ENCODE measurements around the gene STUM. TPM values are rescaled to one million over a fixed set of nuclear protein-coding genes. Genes with fewer than 3 reads are reported as not detected.

The STUM gene
- total RNA-seq, 6 experiments from 2014 or later, result 0.06 to 0.68 (median 0.13) TPM; not detected in 2

DNA sequence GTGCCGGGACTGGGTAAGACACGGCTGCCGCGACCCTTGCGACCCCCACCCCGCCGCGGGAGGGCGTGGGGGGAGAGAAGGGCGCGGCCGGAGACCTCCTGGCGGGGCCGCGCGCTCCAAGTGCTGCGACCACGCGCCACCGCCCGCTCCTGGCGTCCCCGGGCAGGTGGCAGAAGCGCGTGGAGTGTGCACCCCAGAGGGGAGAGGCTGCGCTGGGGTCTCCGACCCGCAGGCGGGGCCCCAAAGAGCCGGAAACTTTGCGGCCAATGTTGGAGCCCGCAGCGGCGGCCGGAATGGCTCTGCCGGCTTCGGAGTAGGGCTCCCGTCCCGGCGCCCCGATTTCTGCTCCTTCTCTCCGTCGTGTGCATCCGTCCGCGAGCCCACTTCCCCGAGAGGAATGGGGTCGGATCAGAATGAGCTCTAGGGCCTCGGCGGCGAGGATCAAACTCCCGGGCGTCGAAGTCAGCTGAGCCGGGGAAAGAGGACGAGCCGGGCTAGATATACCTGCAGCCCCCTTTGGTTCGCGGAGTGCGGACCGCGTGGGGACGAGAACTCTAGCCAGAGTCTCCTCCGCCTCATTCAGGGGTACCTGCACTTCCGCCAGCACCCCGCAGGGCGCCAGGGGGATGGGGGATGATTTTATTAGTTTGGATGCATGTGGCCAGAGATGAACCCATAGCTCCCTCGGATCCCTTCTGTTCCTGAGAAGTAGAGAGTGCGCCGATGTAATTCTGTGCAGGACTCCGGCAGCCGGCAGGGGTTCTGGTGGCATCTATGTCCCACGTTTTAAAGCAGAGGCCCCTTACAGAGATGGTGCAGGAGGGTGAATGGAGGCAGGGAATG is 751 bp downstream of the STUM start:
- no peak for TF ChIP-seq POLR2A (IDR thresholded peaks at IDR 0.05)
- TF ChIP-seq, protein P1, sequence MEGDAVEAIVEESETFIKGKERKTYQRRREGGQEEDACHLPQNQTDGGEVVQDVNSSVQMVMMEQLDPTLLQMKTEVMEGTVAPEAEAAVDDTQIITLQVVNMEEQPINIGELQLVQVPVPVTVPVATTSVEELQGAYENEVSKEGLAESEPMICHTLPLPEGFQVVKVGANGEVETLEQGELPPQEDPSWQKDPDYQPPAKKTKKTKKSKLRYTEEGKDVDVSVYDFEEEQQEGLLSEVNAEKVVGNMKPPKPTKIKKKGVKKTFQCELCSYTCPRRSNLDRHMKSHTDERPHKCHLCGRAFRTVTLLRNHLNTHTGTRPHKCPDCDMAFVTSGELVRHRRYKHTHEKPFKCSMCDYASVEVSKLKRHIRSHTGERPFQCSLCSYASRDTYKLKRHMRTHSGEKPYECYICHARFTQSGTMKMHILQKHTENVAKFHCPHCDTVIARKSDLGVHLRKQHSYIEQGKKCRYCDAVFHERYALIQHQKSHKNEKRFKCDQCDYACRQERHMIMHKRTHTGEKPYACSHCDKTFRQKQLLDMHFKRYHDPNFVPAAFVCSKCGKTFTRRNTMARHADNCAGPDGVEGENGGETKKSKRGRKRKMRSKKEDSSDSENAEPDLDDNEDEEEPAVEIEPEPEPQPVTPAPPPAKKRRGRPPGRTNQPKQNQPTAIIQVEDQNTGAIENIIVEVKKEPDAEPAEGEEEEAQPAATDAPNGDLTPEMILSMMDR (IDR thresholded peaks at IDR 0.05), result no peak
- no peak overlapping the region for H3K27ac ChIP-seq
- WGBS (ENCODE audit: insufficient coverage, low coverage, low lambda C conversion rate, missing lambda C conversion rate), result under 1% methylated on average over 29 of the region's 73 CpGs
- peak in 1 of 4 donors; percentile 10 for ATAC-seq
- DNase-seq, result no peak
- intact Hi-C loops (cut with DNase I), result no loop called here
- peaks cover 0 to 20% (median 8%) of the 10 kb centered on the region in 4 donors for H3K4me1 ChIP-seq
- no peaks in the 10 kb centered on the region for H3K9me3 ChIP-seq
- H3K36me3 ChIP-seq, result no peaks in the 10 kb centered on the region
- H3K27me3 ChIP-seq, result no peaks in the 10 kb centered on the region
- H3K4me3 ChIP-seq, result peak overlapping the region; percentile 24 to 42 (median 28)

DNA sequence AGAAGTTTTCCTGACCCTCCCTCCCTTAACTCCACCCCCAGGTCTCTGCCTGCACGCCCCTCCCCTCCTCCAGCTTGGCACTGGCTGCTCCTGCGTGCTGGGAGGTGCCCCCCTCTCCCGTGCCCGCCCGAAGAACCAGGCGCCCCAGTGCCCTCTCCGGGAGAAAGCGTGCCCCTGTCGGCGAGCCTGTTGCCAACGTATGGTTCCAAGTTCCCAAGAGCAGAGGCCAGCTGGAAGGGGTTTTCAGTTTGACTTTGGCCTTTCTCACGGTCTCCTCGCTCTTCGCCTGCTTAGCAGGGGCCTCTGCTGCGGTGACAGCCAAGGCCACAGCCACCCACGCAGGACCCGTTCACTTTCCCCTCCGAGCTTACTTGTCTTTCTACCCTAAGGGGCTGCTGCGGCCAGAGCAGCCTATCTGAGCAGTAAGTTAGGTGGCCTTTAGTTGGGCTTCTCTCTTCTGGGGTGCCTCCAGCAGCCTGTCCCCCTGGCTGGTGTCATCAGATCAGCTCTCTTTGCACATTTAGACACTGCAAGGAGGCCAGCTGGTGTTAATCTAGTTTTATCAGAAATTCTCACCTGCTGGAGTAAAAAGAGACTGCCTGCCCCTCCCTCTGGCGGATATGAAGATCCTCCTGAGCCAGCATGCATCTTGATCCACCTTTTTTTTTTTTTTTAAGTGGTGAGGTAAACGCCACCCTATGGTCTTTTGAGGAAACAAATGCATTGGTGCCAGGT is 1.5 kb downstream of the STUM start:
- Histone ChIP-seq H3K27me3 (no peaks in the 10 kb centered on the region), H3K4me1 (peaks cover 0 to 20% (median 8%) of the 10 kb centered on the region in 4 donors), H3K4me3 (peak overlapping the region in 1 of 3 donors; percentile 42), H3K36me3 (no peaks in the 10 kb centered on the region), H3K27ac (no peak overlapping the region), H3K9me3 (no peaks in the 10 kb centered on the region)
- TF ChIP-seq, protein P1 (IDR thresholded peaks at IDR 0.05), result peak in 2 of 4 donors; percentile 12 to 23
- no peak for TF ChIP-seq POLR2A (IDR thresholded peaks at IDR 0.05)
- ATAC-seq (peak; percentile 43 to 60 (median 46)), DNase-seq (peak in 1 of 3 donors; percentile 55)
- intact Hi-C loops (cut with DNase I), result no loop called here
- WGBS (ENCODE audit: insufficient coverage, low coverage, low lambda C conversion rate, missing lambda C conversion rate), result 8% methylated on average over 6 of the region's 21 CpGs

DNA sequence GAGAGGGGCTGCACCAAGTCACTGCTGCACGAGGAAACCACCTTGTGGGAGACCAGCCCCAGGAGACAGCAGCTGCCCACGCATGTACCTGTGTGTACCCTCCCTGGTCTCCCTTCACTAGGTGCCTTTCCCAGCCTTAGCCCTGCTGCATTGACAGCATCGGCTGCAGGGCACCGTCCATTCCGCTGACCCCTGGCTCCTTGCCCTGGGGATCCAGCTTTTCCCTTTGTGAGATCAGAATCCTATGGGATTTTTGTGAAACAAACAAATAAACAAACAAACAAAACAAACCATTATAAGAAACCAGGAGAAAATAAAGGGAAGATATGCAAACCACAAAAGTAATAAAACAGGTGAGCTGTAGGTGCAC is 2.1 kb downstream of the STUM start:
- Histone ChIP-seq H3K27me3 (no peaks in the 10 kb centered on the region), H3K4me1 (peaks cover 0 to 20% (median 8%) of the 10 kb centered on the region in 4 donors), H3K4me3 (no peak overlapping the region), H3K9me3 (no peaks in the 10 kb centered on the region), H3K36me3 (no peaks in the 10 kb centered on the region), H3K27ac (no peak overlapping the region)
- intact Hi-C loops (cut with DNase I), result no loop called here
- WGBS (ENCODE audit: insufficient coverage, low coverage, low lambda C conversion rate, missing lambda C conversion rate), result 46% methylated on average over 5 of the region's 5 CpGs
- no peak for ATAC-seq
- DNase-seq, result no peak
- TF ChIP-seq POLR2A (IDR thresholded peaks at IDR 0.05), result no peak
- TF ChIP-seq, protein P1 (IDR thresholded peaks at IDR 0.05), result no peak

DNA sequence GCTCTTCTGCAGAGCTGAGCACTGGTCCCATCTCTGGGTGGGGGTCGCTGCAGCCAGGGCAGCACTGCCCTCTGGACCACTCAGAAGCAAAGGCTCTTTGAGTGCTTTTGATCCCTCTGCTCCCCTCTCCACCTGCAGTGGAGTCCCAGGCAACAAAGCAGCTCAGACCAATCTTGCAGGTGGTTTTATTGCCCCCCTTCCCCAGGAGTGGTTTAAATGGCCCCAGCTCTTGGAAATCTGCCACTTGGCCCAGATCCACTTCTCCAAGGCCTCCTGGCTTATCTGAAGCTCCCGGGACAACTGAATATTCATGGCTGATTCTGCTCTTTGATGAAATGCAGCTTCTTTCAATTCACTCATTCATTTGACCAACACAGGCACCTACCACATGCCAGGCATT is 2.7 kb downstream of the STUM start:
- Histone ChIP-seq H3K36me3 (no peaks in the 10 kb centered on the region), H3K4me3 (no peak overlapping the region), H3K27me3 (no peaks in the 10 kb centered on the region), H3K27ac (no peak overlapping the region), H3K4me1 (peaks cover 0 to 20% (median 8%) of the 10 kb centered on the region in 4 donors), H3K9me3 (no peaks in the 10 kb centered on the region)
- TF ChIP-seq, protein P1 (IDR thresholded peaks at IDR 0.05), result no peak
- TF ChIP-seq POLR2A (IDR thresholded peaks at IDR 0.05), result no peak
- no peak for DNase-seq
- ATAC-seq, result no peak
- intact Hi-C loops (cut with DNase I), result no loop called here
- 11% methylated on average over 1 of the region's 2 CpGs for WGBS (ENCODE audit: insufficient coverage, low coverage, low lambda C conversion rate, missing lambda C conversion rate)

Measured in right lobe of liver (tissue), 6 donors.